GM12801 (cell line): ENCODE data around the gene COL1A1.

ENCODE experiments used
- CTCF ChIP-seq: IDR thresholded peaks from one replicate; pipeline ENCODE4 v1.5.1; 2011; ENCODE audit warnings: control low read depth; ENCODE audit not compliant: insufficient read length; ENCODE audit errors: extremely low read depth

Gene COL1A1

GRCh38 chr17:50176559-50177357, 24.7 kb downstream of the COL1A1 start:
- TF ChIP-seq CTCF, result no peak

- no peak for TF ChIP-seq CTCF
These were observed 26.2 kb downstream of the COL1A1 start for GRCh38 chr17:50175035-50175807.

- no peak for TF ChIP-seq CTCF
These were observed 27.0 kb downstream of the COL1A1 start for GRCh38 chr17:50174444-50174843.

GRCh38 chr17:50173335-50173941, 28.0 kb downstream of the COL1A1 start:
- no peak for TF ChIP-seq CTCF

GRCh38 chr17:50172936-50173334, 28.5 kb downstream of the COL1A1 start:
- no peak for TF ChIP-seq CTCF

GRCh38 chr17:50172130-50172529, 29.3 kb downstream of the COL1A1 start:
- no peak for TF ChIP-seq CTCF

GRCh38 chr17:50171371-50172071, 29.9 kb downstream of the COL1A1 start:
- no peak for TF ChIP-seq CTCF
